ENCODE results near the gene ERGIC1.

ERGIC1 gene

GRCh38 chr5:172904643-172905345 is 70.7 kb downstream of the ERGIC1 start:
- Histone ChIP-seq H3K27ac (peak overlapping the region; percentile 19 to 91 (median 82)), H3K4me3 (no peak overlapping the region)

GRCh38 chr5:172905346-172906140 is 71.5 kb downstream of the ERGIC1 start:
- Histone ChIP-seq H3K4me3 (no peak overlapping the region), H3K27ac (peak overlapping the region in 19 of 21 experiments; percentile 11 to 91 (median 84))

- Histone ChIP-seq H3K4me3 (no peak overlapping the region), H3K27ac (peak overlapping the region in 15 of 21 experiments; percentile 11 to 91 (median 85))
These were observed 72.4 kb downstream of the ERGIC1 start for GRCh38 chr5:172906436-172906835.

GRCh38 chr5:172906888-172907287 is 72.8 kb downstream of the ERGIC1 start:
- Histone ChIP-seq H3K4me3 (no peak overlapping the region), H3K27ac (peak overlapping the region in 9 of 21 experiments; percentile 5 to 91 (median 87))

- Histone ChIP-seq H3K4me3 (no peak overlapping the region), H3K27ac (no peak overlapping the region)
These were observed 73.6 kb downstream of the ERGIC1 start for GRCh38 chr5:172907657-172908056.

- Histone ChIP-seq H3K27ac (peak overlapping the region in 3 of 21 experiments; percentile 41 to 61 (median 54)), H3K4me3 (no peak overlapping the region)
These were observed 74.6 kb downstream of the ERGIC1 start for GRCh38 chr5:172908662-172909061.

- peak overlapping the region in 6 of 21 experiments; percentile 8 to 68 (median 50) for H3K27ac ChIP-seq
- no peak overlapping the region for H3K4me3 ChIP-seq
These were observed 76.0 kb downstream of the ERGIC1 start for GRCh38 chr5:172909931-172910502.

- H3K27ac ChIP-seq, result peak overlapping the region in 17 of 21 experiments; percentile 3 to 75 (median 42)
- no peak overlapping the region for H3K4me3 ChIP-seq
These were observed 77.0 kb downstream of the ERGIC1 start for GRCh38 chr5:172910828-172911627.

GRCh38 chr5:172911628-172911880 is 77.5 kb downstream of the ERGIC1 start:
- peak overlapping the region in 16 of 21 experiments; percentile 3 to 75 (median 42) for H3K27ac ChIP-seq
- no peak overlapping the region for H3K4me3 ChIP-seq

GRCh38 chr5:172911976-172912375 is 77.9 kb downstream of the ERGIC1 start:
- peak overlapping the region in 12 of 21 experiments; percentile 6 to 75 (median 48) for H3K27ac ChIP-seq

GRCh38 chr5:172913117-172913850 is 79.2 kb downstream of the ERGIC1 start:
- H3K27ac ChIP-seq, result peak overlapping the region in 2 of 21 experiments; percentile 10 to 68
- no peak overlapping the region for H3K4me3 ChIP-seq

More at GRCh38 chr5:172911976-172912375, 77.9 kb downstream of the ERGIC1 start:
- no peak overlapping the region for H3K4me3 ChIP-seq

- Histone ChIP-seq H3K4me3 (no peak overlapping the region), H3K27ac (no peak overlapping the region)
These were observed 81.5 kb downstream of the ERGIC1 start for GRCh38 chr5:172915514-172915913.

- peak overlapping the region in 5 of 21 experiments; percentile 16 to 35 (median 21) for H3K27ac ChIP-seq
These were observed 84.6 kb downstream of the ERGIC1 start for GRCh38 chr5:172918421-172919371.

GRCh38 chr5:172919525-172920446 is 85.7 kb downstream of the ERGIC1 start:
- Histone ChIP-seq H3K4me3 (no peak overlapping the region), H3K27ac (peak overlapping the region in 5 of 21 experiments; percentile 5 to 36 (median 21))

More at GRCh38 chr5:172918421-172919371, 84.6 kb downstream of the ERGIC1 start:
- H3K4me3 ChIP-seq, result no peak overlapping the region

GRCh38 chr5:172920447-172920849 is 86.4 kb downstream of the ERGIC1 start:
- Histone ChIP-seq H3K27ac (peak overlapping the region in 1 of 21 experiments; percentile 5), H3K4me3 (no peak overlapping the region)

- Histone ChIP-seq H3K4me3 (no peak overlapping the region), H3K27ac (no peak overlapping the region)
These were observed 86.9 kb downstream of the ERGIC1 start for GRCh38 chr5:172920995-172921394.

GRCh38 chr5:172921906-172922305 is 87.9 kb downstream of the ERGIC1 start:
- no peak overlapping the region for H3K27ac ChIP-seq
- H3K4me3 ChIP-seq, result no peak overlapping the region

Data from skin epidermis (tissue), 12 donors.